ENCODE results near the gene EXOC6B. TPM values are rescaled to one million over a fixed set of nuclear protein-coding genes. Genes with fewer than 3 reads are reported as not detected.

Gene EXOC6B
- total RNA-seq, 4 donors from 2014 or later = 54.0 to 121 (median 78.7) TPM

DNA sequence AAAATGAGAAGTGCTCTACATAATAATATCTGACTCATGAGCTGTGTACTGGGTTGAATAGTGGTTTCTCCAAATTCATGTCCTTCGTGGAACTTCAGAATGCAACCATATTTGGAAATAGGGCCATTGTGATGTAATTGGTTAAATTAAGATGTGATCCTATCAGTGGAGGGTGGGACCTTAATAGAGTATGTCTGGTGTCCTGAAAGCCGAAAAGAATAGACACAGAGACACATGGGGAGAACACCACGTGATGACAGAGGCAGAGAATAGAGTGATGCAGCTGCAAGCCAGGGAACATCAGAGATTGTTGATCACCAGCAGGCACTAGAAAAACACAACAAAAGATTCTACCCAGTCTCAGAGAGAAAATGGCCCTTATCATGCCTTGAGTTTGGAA lies 310.1 kb downstream of the EXOC6B start:
- TF ChIP-seq POLR2A (IDR thresholded peaks at IDR 0.05) = no peak
- no peak for TF ChIP-seq POLR2AphosphoS5 (IDR thresholded peaks at IDR 0.05)
- no peak for TF ChIP-seq EP300 (IDR thresholded peaks at IDR 0.05)
- TF ChIP-seq, protein P1, sequence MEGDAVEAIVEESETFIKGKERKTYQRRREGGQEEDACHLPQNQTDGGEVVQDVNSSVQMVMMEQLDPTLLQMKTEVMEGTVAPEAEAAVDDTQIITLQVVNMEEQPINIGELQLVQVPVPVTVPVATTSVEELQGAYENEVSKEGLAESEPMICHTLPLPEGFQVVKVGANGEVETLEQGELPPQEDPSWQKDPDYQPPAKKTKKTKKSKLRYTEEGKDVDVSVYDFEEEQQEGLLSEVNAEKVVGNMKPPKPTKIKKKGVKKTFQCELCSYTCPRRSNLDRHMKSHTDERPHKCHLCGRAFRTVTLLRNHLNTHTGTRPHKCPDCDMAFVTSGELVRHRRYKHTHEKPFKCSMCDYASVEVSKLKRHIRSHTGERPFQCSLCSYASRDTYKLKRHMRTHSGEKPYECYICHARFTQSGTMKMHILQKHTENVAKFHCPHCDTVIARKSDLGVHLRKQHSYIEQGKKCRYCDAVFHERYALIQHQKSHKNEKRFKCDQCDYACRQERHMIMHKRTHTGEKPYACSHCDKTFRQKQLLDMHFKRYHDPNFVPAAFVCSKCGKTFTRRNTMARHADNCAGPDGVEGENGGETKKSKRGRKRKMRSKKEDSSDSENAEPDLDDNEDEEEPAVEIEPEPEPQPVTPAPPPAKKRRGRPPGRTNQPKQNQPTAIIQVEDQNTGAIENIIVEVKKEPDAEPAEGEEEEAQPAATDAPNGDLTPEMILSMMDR (IDR thresholded peaks at IDR 0.05) = no peak
- H3K4me3 ChIP-seq = no peak overlapping the region
- no peaks in the 10 kb centered on the region for H3K36me3 ChIP-seq
- no peaks in the 10 kb centered on the region for H3K27me3 ChIP-seq
- DNase-seq (ENCODE audit: low spot score in 2 of 2) = no peak
- H3K27ac ChIP-seq = no peak overlapping the region
- no peaks in the 10 kb centered on the region for H3K4me1 ChIP-seq
- 75% methylated on average over 3 of the region's 3 CpGs for WGBS
- H3K9me3 ChIP-seq = no peaks in the 10 kb centered on the region

DNA sequence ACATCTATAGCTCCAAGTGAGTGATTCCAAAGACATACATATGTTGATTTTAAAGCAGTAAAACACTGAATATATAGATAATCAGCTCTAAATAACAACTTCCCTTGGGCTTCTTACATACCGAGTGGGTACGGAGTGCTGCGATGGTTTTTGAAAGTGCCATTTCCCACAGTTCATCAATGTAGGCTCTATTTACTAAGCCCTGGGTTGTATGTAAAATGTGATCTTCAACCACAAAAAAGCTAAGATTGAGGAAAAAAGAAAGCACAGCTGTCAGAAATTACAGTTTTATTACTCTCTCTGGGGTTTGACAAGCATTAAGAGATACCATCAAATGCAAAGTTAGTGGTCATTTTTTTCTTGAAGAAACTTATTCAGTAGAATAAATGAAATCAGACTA lies 312.8 kb downstream of the EXOC6B start:
- TF ChIP-seq POLR2A (IDR thresholded peaks at IDR 0.05) = no peak
- no peak for TF ChIP-seq EP300 (IDR thresholded peaks at IDR 0.05)
- no peak for TF ChIP-seq POLR2AphosphoS5 (IDR thresholded peaks at IDR 0.05)
- TF ChIP-seq, protein P1 (IDR thresholded peaks at IDR 0.05) = no peak
- H3K36me3 ChIP-seq = peaks cover 5% of the 10 kb centered on the region
- 91% methylated on average over 3 of the region's 3 CpGs for WGBS
- no peaks in the 10 kb centered on the region for H3K4me1 ChIP-seq
- H3K27me3 ChIP-seq = no peaks in the 10 kb centered on the region
- H3K27ac ChIP-seq = no peak overlapping the region
- no peaks in the 10 kb centered on the region for H3K9me3 ChIP-seq
- DNase-seq (ENCODE audit: low spot score in 2 of 2) = no peak
- no peak overlapping the region for H3K4me3 ChIP-seq

GRCh38 chr2:72512376-72512775 lies 313.5 kb downstream of the EXOC6B start:
- DNase-seq (ENCODE audit: low spot score in 2 of 2) = no peak
- TF ChIP-seq, protein P1 (IDR thresholded peaks at IDR 0.05) = no peak
- TF ChIP-seq POLR2A (IDR thresholded peaks at IDR 0.05) = no peak
- TF ChIP-seq EP300 (IDR thresholded peaks at IDR 0.05) = no peak
- no peak for TF ChIP-seq POLR2AphosphoS5 (IDR thresholded peaks at IDR 0.05)
- Histone ChIP-seq H3K27me3 (no peaks in the 10 kb centered on the region), H3K9me3 (no peaks in the 10 kb centered on the region), H3K4me1 (no peaks in the 10 kb centered on the region), H3K36me3 (peaks cover 5% of the 10 kb centered on the region), H3K27ac (no peak overlapping the region), H3K4me3 (no peak overlapping the region)
- WGBS = 97% methylated on average over 1 of the region's 1 CpG

DNA sequence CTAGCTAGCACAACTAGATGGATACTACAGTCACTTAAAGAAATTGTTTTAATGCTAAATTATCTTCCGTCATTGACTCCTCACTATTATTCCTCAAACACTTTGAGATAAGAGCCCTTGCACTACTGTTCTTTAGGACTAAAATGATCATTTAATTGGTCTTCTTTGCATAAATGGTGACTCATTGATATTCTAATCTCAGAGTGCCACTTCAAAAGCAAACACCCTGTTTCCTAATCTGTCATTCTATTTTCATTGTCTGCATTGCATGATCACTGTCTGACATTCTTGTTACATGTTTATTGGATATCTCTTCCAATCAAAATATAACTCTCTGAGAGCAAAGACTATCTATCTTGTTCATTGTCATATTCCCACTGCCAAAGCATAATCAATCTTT lies 313.9 kb downstream of the EXOC6B start:
- TF ChIP-seq POLR2AphosphoS5 (IDR thresholded peaks at IDR 0.05) (no peak), EP300 (IDR thresholded peaks at IDR 0.05) (no peak), POLR2A (IDR thresholded peaks at IDR 0.05) (no peak)
- TF ChIP-seq, protein P1 (IDR thresholded peaks at IDR 0.05) = no peak
- H3K36me3 ChIP-seq = peaks cover 5% of the 10 kb centered on the region
- no peak overlapping the region for H3K4me3 ChIP-seq
- DNase-seq (ENCODE audit: low spot score in 2 of 2) = no peak
- WGBS = 97% methylated on average over 1 of the region's 1 CpG
- no peaks in the 10 kb centered on the region for H3K27me3 ChIP-seq
- H3K9me3 ChIP-seq = no peaks in the 10 kb centered on the region
- no peak overlapping the region for H3K27ac ChIP-seq
- H3K4me1 ChIP-seq = no peaks in the 10 kb centered on the region

DNA sequence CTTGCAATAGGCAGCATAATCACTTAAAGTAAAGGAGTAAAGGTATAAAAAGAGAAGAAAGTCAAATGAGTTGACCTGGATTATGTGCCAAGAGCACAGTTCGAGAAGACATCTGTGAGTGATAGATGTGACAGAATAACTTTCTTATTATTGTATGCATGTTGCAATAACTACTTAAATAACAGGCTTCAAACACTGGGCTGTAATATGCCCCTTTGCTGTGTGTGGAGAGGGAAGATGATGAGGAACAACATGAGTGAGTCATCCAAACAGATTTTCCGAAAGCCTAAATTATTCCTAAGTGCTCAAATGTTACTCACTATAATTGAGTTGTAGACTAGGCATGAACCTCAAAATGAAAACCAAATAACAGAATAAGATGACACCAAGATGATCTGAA lies 328.1 kb downstream of the EXOC6B start:
- H3K9me3 ChIP-seq = no peaks in the 10 kb centered on the region
- 75% methylated on average over 2 of the region's 2 CpGs for WGBS
- TF ChIP-seq EP300 (IDR thresholded peaks at IDR 0.05) = no peak
- H3K4me3 ChIP-seq = no peak overlapping the region
- H3K36me3 ChIP-seq = peaks cover 26% of the 10 kb centered on the region
- DNase-seq (ENCODE audit: low spot score in 2 of 2) = no peak
- H3K27ac ChIP-seq = no peak overlapping the region
- H3K27me3 ChIP-seq = no peaks in the 10 kb centered on the region
- no peaks in the 10 kb centered on the region for H3K4me1 ChIP-seq

DNA sequence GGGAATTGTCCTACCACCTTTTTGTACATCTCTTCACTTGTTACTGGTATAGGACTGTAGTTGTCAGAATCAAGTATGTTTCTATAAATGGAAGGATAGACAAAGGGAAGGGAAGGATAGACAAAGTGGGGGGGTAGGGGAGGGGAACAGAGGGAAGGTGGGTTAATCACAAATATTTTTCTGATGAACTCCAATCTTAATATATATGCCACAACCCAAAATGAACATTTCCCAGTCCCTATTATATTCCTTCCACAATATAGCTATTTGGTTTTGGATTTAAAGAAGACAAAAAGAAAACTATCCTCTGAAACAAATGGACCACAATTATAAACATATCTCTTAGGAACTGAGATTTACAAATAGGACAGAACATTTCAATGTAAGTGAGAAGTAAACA lies 329.4 kb downstream of the EXOC6B start:
- H3K36me3 ChIP-seq = peaks cover 34% of the 10 kb centered on the region
- no peaks in the 10 kb centered on the region for H3K4me1 ChIP-seq
- no peaks in the 10 kb centered on the region for H3K9me3 ChIP-seq
- H3K27me3 ChIP-seq = no peaks in the 10 kb centered on the region
- H3K27ac ChIP-seq = no peak overlapping the region
- DNase-seq (ENCODE audit: low spot score in 2 of 2) = no peak
- TF ChIP-seq POLR2AphosphoS5 (IDR thresholded peaks at IDR 0.05) (no peak), EP300 (IDR thresholded peaks at IDR 0.05) (no peak), POLR2A (IDR thresholded peaks at IDR 0.05) (no peak)
- TF ChIP-seq, protein P1 (IDR thresholded peaks at IDR 0.05) = no peak
- H3K4me3 ChIP-seq = no peak overlapping the region

All from suprapubic skin (tissue), 4 donors.